ENCODE results near the gene ESYT3. TPM values are rescaled to one million over a fixed set of nuclear protein-coding genes. Genes with fewer than 3 reads are reported as not detected.

The ESYT3 gene
- total RNA-seq, 2 experiments from 2014 or later = 0.22 TPM; not detected in 1

DNA sequence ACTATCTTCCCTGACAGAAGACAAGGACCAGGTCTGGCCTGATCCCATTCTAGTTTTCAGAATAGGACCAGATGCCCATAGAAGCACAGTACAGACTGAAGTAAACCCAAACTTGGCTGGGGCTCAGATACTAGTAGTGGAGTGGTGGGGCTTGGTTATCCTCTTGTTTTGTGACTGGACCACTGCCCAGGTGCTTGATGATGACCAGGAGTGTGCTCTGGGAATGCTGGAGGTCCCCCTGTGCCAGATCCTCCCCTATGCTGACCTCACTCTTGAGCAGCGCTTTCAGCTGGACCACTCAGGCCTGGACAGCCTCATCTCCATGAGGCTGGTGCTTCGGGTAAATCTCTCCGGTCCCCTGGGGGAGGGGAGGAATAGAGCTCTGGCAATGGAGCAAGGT is 36.3 kb downstream of the ESYT3 start:
- Mint-ChIP-seq H3K27me3 (peaks cover 5% of the 10 kb centered on the region), H3K4me3 (no peak overlapping the region), H3K36me3 (ENCODE audit: low read depth) (no peaks in the 10 kb centered on the region), H3K27ac (no peak overlapping the region), H3K9me3 (no peaks in the 10 kb centered on the region), H3K4me1 (ENCODE audit: low read depth) (no peaks in the 10 kb centered on the region)
- no peak for ATAC-seq (ENCODE audit: poor library complexity)
- ChIA-PET CTCF (no interaction called here), POLR2A (no interaction called here)
- H3K36me3 ChIP-seq (ENCODE audit: insufficient read depth, low read length) = no peaks in the 10 kb centered on the region
- H3K4me3 ChIP-seq (ENCODE audit: low read length) = no peak overlapping the region
- no peaks in the 10 kb centered on the region for H3K9me3 ChIP-seq (ENCODE audit: control insufficient read depth in 1 of 2, insufficient read depth in 1 of 2, low read length in 2 of 2)
- intact Hi-C loops (cut with DNase I, micrococcal nuclease) = no loop called here
- H3K4me1 ChIP-seq (ENCODE audit: insufficient read depth, low read length) = no peaks in the 10 kb centered on the region
- H3K27me3 ChIP-seq (ENCODE audit: control insufficient read depth in 1 of 2, insufficient read depth in 2 of 2, low read length in 2 of 2) = no peaks in the 10 kb centered on the region
- no peak for DNase-seq
- no peak overlapping the region for H3K27ac ChIP-seq (ENCODE audit: low read depth in 1 of 2, low read length in 2 of 2)
- TF ChIP-seq CTCF (IDR thresholded peaks at IDR 0.05) = no peak

DNA sequence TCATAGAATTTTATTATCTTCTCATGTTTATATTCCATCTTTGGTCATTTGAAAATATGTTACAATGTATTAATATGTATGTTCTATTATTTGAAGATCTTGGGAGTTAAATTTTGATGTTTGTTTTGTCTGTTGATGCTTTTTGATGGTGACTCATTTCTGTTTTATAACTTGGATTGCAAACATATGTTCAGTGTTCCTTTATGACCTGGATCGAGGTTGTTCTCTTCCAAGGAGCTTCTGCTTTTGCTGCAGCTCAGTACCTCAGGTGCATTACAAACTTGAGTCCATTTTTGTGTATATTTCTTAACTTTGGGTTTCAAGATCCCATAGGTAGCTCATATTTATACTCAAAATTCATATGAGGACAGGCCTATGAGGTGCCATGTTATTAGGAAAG is 37.1 kb downstream of the ESYT3 start:
- no peak for TF ChIP-seq CTCF (IDR thresholded peaks at IDR 0.05)
- Histone ChIP-seq H3K27ac (ENCODE audit: low read depth in 1 of 2, low read length in 2 of 2) (no peak overlapping the region), H3K4me3 (ENCODE audit: low read length) (no peak overlapping the region), H3K36me3 (ENCODE audit: insufficient read depth, low read length) (no peaks in the 10 kb centered on the region), H3K27me3 (ENCODE audit: control insufficient read depth in 1 of 2, insufficient read depth in 2 of 2, low read length in 2 of 2) (no peaks in the 10 kb centered on the region), H3K9me3 (ENCODE audit: control insufficient read depth in 1 of 2, insufficient read depth in 1 of 2, low read length in 2 of 2) (no peaks in the 10 kb centered on the region), H3K4me1 (ENCODE audit: insufficient read depth, low read length) (no peaks in the 10 kb centered on the region)
- H3K9me3 Mint-ChIP-seq = no peaks in the 10 kb centered on the region
- DNase-seq = no peak
- CTCF ChIA-PET = no interaction called here
- intact Hi-C loops (cut with DNase I, micrococcal nuclease) = no loop called here
- no peak overlapping the region for H3K27ac Mint-ChIP-seq
- no peak overlapping the region for H3K4me3 Mint-ChIP-seq
- no peaks in the 10 kb centered on the region for H3K4me1 Mint-ChIP-seq (ENCODE audit: low read depth)
- ATAC-seq (ENCODE audit: poor library complexity) = no peak
- POLR2A ChIA-PET = no interaction called here
- no peaks in the 10 kb centered on the region for H3K36me3 Mint-ChIP-seq (ENCODE audit: low read depth)
- H3K27me3 Mint-ChIP-seq = peaks cover 4% of the 10 kb centered on the region

GRCh38 chr3:138472141-138472825 is 37.9 kb downstream of the ESYT3 start:
- CTCF ChIA-PET = no interaction called here
- Mint-ChIP-seq H3K27ac (no peak overlapping the region), H3K36me3 (ENCODE audit: low read depth) (no peaks in the 10 kb centered on the region), H3K4me1 (ENCODE audit: low read depth) (no peaks in the 10 kb centered on the region), H3K4me3 (no peak overlapping the region), H3K9me3 (no peaks in the 10 kb centered on the region), H3K27me3 (no peaks in the 10 kb centered on the region)
- no peak for DNase-seq
- no peak for ATAC-seq (ENCODE audit: poor library complexity)
- H3K27me3 ChIP-seq (ENCODE audit: control insufficient read depth in 1 of 2, insufficient read depth in 2 of 2, low read length in 2 of 2) = no peaks in the 10 kb centered on the region
- H3K4me3 ChIP-seq (ENCODE audit: low read length) = no peak overlapping the region
- H3K9me3 ChIP-seq (ENCODE audit: control insufficient read depth in 1 of 2, insufficient read depth in 1 of 2, low read length in 2 of 2) = no peaks in the 10 kb centered on the region
- intact Hi-C loops (cut with DNase I, micrococcal nuclease) = no loop called here
- POLR2A ChIA-PET = no interaction called here
- no peak for TF ChIP-seq CTCF (IDR thresholded peaks at IDR 0.05)
- no peak overlapping the region for H3K27ac ChIP-seq (ENCODE audit: low read depth in 1 of 2, low read length in 2 of 2)
- H3K36me3 ChIP-seq (ENCODE audit: insufficient read depth, low read length) = no peaks in the 10 kb centered on the region
- H3K4me1 ChIP-seq (ENCODE audit: insufficient read depth, low read length) = no peaks in the 10 kb centered on the region

All from CD4-positive, alpha-beta T cell (primary cell).